GM21381 (cell line): Measurements from ENCODE around the gene CD96.

ENCODE experiments used
- ATAC-seq: cut with Tn5 transposase; IDR thresholded peaks from one replicate; pipeline ENCODE4 v1.9.1; 2021; ENCODE audit warnings: mild to moderate bottlenecking, moderate library complexity; ENCODE audit not compliant: unreplicated experiment

CD96 gene

DNA sequence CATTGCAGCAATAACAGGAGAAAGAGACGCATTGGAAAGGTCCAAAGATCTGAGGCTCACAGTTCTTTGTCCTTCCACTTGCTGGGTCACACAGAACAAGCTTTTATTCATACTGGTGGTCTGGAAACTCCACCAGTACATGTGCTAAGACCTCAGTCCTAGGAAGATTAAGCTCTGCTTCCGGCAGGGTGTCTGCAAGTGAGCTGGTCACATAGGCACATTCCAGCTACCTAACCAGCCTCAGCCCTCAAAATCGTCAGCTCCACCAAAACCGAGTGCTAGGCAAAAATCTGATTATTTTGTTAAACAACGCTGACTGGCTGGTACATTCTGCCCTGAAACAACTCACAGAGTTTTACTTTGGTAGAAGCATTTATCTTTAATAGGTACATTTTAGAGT lies 50.9 kb downstream of the CD96 start:
- peak; percentile 32 for ATAC-seq

DNA sequence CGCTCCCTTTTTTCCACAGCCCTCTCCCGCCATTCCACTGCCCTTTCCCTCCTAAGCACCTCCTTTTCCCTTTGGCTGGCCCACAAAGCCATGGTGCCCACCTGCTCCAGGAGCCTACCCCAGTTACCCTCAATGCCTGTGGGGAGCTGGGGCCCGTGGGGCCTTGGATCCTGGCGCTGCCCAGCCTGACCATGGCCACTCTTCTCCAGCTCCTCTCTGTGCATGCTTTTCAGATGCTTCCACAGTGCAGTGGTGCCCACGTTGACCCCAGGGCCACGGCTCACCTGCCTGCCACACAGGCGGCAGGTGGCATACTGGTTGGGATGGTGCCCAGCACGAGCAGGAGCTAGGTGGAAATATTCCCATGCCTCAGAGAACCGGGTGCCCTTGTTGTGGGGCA lies 51.7 kb downstream of the CD96 start:
- ATAC-seq: peak; percentile 3

DNA sequence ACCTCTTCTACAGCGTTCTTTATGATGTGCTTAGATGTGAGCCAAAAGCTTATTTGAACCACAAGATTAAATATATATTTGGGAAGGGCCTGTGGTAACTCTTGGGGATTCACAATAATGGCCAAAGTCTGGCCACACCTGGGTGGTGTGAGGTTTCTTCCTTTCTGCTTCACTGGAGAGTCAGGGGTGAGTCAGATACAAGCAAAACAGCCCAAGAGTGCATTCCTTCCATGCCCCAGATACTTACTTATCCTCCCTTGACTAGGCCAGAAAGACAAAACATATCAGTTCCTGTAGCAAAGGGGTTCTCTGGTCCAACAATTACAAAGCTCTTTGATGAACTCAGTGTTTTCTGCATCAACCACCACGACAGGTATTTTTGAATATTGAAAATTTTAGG lies 52.2 kb downstream of the CD96 start:
- ATAC-seq: peak; percentile 59

DNA sequence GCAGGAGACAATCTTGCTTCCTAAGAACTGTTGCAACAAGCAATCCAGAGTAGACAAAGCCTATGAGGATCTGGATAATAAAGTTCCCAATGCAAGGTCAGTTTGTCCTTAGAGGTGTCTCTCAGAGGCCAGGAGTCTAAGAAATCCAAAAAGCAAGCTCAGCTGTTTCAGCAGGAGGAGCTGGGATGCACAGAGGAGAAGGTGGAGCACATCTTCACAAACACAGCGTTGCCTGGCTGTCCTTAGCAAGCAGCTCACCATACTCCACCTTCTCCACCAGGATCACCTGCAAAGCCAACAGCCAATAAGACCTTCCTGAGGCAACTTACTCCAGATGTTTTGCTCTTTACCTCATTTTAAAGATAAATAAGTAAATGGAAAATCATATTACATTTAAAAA lies 52.8 kb downstream of the CD96 start:
- no peak for ATAC-seq

DNA sequence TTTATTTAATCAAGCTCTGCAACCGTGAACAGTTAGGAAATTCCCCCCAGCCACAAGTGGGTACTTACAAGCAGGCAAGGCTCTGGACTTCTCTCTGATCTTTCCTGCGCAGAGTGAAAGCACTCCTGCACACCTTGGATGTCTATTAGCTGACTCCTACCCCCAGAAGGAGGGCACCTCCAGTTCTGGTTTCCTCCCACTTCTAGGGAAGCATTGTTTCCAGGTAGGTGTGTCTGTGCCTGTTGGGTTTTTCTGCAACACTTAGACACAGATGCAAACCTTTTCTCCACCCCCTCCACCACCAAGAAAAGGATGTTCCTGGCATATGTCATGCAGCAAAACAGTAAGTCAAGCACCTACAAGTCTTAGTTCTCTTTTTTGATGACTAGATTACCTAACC lies 53.2 kb downstream of the CD96 start, which contains the start of gene ZBED2:
TSS of gene ZBED2 (minus strand) at position 115 of the 400 bp plus-strand sequence. CDS start 1,145 bp downstream, outside the sequence.
- peak; percentile 36 for ATAC-seq

DNA sequence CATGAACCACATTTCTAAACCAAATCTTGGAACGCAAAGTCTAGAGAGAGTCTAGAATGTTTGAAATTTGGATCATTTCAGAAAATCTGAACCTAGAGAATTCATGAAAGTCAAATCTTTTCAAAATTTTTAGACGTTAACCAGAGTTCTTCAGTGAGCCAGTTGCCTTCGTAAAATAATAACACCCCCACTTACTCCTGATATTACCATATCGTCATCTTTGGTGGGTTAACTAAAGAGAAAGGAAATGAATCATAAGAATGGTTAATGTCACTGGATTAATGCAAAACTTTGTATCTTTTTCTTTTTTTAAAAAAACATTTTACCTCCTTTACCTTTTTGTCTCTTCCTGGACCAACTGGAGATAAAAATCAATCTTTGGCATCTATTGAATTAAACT lies 54.3 kb downstream of the CD96 start:
- ATAC-seq: no peak

DNA sequence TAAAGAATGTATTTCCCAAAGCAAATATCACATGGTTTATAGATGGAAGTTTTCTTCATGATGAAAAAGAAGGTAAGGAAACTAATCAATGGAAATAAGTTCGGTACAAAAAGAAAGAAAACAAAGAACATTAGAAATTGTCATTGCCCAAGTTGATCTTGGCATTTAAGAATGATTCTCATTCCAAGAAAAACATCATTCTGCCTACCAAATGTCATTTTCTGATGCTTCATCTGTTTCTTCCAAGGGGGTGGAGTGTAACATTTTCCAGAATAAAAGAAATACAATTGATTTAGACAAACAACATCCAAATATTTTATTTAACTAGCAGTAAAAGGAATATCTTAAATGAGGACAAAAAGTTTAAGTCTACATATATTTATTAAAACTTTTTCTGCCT lies 56.1 kb downstream of the CD96 start:
- ATAC-seq: no peak

DNA sequence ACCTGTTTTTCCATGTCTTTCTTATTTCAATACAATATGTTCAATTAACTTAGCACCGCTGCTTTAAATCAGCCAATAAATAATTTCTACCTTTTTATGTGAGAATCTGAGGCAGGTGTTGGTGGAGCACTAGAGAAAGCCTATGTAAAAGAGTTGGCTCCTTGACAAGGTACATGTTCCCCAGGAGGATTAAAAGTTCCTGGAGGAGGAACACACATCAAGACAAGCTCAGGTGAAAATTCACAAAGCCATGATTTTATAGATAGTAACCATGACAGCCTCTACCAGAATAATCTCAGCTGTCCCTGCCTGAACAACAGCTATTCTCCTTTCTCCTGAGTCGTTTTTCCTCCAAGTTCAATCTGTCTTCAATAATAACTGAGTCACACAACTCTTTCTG lies 56.6 kb downstream of the CD96 start:
- ATAC-seq: no peak

DNA sequence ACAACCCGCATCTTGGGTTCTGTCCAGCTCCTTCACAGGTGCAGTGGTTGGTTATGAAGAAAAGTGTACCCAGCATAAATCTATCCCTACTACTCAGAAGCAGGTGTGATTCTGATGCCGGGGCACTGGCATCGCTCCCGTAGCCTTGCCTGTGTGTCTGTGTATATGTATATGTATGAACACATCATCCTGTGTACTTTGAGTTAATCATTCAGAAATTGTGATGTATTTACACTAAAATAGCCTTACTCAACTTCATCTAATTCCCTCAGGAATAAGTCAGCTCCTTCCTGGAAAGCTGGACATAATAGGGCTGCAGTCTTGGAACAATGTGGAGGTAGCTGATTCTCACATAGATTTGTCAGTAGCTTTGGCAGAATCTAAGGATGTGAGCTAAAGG lies 59.8 kb downstream of the CD96 start:
- no peak for ATAC-seq

DNA sequence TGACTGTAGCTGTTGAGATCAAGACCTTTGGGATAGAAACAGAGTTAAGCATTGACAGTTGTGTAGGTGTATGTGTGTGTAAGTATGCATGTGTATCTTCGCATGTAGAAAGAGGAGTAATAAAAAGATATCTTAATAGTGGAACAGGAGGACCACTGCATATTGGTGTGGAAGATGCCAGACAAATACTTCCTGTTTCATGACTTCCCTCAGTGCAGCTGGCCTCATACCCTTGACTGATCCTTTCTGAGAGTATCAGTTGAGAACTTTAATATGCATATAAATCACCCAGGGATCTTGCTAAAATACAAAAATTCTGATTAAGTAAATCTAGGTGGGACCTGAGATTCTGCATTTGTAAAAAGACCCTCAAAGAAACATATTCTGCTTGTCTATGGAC lies 61.7 kb downstream of the CD96 start:
- ATAC-seq: no peak

DNA sequence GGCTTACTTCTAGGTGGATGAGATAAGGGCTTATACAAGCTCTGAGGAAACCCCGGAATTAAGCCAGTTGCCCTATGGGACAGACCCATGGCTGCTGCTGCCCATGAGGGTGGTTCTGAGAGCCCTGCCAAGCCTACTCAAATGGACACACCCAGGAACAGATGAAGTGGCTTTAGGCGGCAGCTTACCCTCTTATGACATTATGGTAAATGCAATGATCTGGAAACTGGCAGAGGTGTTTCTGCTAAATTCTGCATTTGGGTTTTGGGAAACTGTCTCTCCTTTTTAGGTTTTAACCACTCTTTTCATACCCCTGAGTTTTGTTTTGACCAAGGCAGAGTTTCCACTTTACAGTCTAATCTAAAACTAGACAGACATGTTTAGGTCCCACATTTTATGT lies 62.1 kb downstream of the CD96 start:
- no peak for ATAC-seq

DNA sequence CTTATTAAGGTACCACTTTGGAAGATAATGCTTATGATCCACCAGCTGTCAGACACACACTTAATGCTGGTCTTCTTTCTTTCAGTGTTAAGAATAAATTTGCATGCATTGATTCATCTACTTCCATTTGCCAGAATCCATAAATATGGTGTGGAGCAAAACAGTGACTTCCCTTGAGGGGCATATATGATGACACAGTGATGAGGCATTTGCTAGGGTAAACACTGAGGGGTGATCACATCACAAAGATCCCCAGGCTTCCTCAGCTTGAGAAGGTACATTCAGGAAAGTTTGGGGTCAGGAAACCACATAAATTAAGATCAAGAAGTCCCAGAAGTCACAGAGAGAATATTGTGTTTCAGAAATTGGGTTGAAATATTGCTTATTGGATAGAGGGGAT lies 63.0 kb downstream of the CD96 start:
- ATAC-seq: no peak

DNA sequence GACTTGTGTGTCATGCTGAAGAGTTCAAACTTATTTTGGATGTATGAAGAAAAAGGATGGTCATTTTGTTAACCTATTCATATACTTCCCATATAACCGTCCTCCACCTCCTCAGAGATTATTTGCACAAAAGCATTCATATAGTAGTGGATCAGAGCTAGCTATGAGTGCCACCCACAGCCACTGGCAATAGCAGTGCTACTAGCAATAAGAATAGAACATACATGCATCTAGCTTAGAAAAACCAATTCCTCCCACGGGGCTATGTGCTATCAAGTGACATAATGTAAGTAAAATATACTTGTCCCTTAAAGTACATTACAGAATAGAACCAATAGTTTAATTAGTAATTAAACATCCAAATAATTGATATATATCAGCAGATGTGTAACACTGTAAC lies 63.5 kb downstream of the CD96 start:
- ATAC-seq: no peak

DNA sequence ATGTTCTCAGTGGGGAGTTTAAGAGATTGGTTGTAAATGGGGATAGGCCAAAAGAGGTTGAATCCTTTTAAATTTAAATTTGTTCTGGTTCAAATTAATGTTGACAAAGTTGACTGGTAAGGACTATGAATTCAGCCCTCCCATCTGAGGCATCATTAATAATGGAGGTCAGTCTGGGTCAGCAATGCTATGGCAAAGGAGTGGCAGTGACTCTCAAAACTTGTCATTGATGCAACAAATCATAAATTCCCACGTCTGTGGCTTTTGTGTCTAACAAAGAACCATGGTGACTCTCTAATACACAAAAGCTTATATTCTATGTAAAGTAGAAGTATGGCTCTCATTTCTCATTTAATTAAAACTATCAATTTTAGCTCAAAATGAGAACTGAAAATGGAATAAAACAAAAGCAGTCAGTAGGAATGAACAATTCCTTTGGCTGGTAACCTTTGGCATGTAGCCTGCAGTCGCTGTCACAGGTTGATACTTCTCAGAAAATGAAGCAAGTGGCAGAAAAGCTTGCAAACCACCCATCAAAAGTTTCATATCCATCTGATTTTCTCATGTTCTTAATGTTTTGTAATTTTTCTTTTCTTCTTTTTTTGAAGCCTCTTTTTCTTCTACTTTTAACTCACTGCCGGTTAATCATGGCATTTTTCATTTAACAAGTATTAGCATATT lies 65.4 kb downstream of the CD96 start:
- ATAC-seq: no peak

DNA sequence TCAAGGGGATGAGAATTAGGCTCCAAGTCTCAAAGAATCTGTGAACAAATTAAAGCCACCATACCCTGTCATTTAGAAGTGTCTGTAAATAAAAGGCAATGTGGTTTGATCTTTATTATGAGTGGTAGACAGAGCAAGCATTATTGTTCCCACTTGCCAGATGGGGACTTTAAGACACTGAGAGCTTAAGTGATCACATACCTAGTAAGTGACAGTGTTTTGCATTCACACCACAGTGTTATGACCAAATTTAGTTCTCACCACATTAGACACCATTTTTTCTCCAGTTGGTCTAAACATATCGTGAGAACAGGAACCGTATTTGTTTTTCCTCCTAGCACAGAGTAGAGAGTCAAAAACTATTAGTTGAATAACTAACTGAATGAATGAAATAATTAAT lies 66.4 kb downstream of the CD96 start:
- ATAC-seq: peak; percentile 48

DNA sequence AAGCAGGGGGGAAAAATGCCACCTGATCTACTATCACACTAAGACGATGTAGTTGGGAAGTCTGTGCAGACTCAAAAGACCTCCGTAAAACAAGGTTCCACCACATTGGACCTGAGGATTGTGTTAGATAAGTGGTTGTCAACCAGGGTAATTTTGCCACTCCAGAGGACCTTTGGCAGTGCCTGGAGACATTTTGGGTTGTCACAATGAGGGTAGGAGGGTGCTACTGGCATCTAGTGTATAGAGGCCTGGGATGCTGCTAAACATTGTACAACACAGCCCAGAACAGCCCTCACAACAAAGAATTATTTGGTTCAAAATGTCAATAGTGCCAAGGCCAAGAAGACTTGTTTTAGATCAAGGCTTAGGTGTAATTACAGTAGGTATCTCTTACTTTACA lies 67.7 kb downstream of the CD96 start:
- ATAC-seq: no peak

DNA sequence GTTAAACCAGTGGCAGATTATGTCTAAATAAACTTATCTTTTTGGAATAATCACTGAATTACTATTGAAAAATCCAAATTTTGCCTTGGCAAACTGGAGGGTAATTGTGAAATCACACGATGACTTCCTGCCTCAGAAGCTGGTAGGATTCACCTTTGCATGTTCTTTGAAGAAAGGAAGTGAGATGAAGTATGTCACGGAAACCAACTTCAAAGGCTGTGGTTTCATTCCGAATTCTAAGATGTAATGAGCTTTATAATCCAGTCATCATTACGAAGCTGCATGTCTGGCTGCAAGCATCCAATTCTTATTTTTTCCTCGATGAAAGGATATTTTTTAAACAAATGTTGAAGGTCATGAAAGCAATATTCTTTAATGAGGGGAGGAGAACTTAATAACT lies 68.2 kb downstream of the CD96 start:
- ATAC-seq: peak; percentile 83

DNA sequence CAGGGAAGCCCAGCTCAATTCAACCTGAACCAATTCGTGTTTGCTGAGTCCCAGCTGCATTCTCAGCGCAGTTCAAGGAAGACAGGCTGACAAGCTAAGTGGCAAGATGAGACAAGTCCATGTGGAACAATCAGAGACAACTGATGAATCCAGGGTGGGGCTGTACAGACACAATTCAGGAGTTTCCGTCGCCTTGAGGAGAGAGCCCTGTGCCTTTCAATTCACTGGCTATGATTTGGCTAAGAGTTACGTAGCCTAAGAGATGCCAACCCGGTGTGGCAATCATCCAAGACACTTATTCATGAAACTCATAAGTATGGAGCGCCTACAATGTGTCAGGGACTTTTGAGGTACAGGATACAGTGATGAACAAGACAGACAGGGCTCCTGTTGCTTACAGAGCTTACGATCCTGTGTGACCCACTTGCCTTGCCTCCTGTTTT lies 68.6 kb downstream of the CD96 start:
- ATAC-seq: peak; percentile 10

DNA sequence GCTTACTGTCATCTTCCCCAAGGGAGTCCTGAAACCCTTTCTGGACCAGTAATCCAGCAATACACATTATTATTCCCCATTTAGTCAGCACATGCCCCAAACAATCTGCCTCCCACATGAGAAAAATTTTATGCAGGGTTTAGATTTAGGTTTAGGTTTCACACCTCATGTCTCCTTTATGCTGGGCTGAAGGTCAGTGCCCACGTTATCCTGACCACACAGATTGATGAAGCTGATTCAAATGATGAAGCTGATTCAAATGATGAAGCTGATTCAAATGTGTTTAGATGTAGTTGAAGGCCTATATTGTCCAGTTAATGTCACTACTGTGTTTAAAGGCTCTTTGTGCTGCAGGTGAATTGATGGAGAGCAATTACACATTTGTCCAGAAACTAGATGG lies 71.3 kb downstream of the CD96 start:
- no peak for ATAC-seq

DNA sequence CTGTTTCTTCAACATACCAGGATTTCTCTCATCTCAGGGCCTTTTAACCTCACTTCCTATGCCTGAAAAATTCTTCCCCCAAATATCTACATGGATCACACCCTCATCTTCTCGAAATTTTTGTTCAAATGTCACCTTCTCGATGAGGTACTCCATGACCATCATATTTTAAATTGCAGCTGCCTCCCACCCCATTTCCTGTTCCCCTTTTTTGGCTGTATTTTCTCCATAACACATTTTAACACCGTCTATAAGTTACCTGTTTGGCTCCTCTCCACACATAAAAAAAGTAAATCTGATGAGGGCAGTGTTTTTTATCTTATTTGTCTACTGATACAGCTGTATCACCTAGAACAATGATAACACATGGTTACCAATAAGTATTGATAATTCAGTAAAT lies 73.9 kb downstream of the CD96 start:
- ATAC-seq: no peak

DNA sequence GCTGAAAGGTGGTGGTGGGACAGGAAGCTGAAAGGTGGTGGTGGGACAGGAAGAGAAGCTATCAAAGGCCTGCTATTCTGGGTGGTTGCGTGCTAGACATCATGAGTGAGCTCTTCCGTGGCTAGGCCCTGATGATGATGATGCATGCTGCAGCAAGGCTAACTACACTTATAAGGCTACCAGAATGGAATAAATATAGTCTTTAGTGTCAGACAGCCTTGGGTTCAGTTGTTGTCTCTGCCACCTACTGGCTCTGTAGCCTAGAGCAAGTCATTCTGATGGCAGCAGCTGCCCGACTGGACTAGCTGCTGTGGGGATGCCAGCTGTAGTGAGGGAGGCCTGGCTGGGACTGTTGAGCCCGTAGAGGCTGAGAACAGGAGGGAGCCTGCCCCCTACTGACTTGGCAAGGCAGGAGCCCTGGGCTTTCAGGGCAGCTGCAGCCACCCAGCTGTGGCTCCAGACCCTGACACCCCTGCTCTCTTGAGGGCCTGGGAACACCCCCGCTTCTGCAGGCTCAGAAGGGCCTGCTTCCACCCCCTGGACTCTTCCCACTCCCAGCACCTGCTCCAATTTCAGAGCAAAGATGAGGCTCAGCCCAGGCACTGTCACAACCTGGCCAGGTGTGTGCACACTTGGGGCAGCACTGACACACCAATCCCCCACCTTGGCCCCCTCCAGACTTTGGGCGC lies 74.6 kb downstream of the CD96 start:
- peak; percentile 88 for ATAC-seq

DNA sequence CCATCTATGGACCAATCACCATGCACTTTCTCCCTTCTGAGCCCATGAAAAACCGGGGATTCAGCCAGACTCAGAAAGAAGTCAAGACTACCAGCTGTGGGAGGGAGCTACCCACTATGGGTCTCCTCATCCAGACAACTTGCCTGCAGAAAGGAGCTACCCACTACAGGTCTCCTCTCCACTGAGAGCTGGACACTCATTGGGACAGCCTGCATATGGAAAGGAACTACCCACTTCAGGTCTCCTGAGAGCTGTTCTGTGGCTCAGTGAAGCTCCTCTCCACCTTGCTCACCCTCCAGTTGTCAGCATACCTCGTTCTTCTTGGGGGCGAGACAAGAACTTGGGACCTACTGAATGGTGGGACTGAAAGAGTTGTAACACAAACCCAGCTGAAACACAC lies 75.4 kb downstream of the CD96 start:
- no peak for ATAC-seq
